HG02588 (cell line): ENCODE data around the gene TTC22.

Experiments used
- ATAC-seq: cut with Tn5 transposase; IDR thresholded peaks from one replicate; pipeline ENCODE4 v1.9.1; 2021; ENCODE audit warnings: mild to moderate bottlenecking, moderate library complexity; ENCODE audit not compliant: unreplicated experiment

Gene TTC22

GRCh38 chr1:54800899-54801759 is at the start of gene TTC22:
Gene TTC22 (minus strand): TSS chr1:54801323. CDS start chr1:54801163, 160 bp downstream.
- ATAC-seq: peak; percentile 77

GRCh38 chr1:54850737-54851136 is 49.6 kb upstream of the TTC22 start:
- no peak for ATAC-seq

- ATAC-seq: no peak
Measured at GRCh38 chr1:54850069-54850730, 49.1 kb upstream of the TTC22 start.

GRCh38 chr1:54849219-54850068 is 48.3 kb upstream of the TTC22 start:
- ATAC-seq: no peak

GRCh38 chr1:54848134-54848948 is 47.2 kb upstream of the TTC22 start:
- ATAC-seq: no peak

GRCh38 chr1:54846716-54847284 is 45.7 kb upstream of the TTC22 start:
- ATAC-seq: no peak

- no peak for ATAC-seq
Measured at GRCh38 chr1:54846301-54846700, 45.2 kb upstream of the TTC22 start.

GRCh38 chr1:54845772-54846171 is 44.6 kb upstream of the TTC22 start:
- ATAC-seq: no peak

- ATAC-seq: no peak
Measured at GRCh38 chr1:54844564-54844963, 43.4 kb upstream of the TTC22 start.

- no peak for ATAC-seq
Measured at GRCh38 chr1:54843449-54843848, 42.3 kb upstream of the TTC22 start.

GRCh38 chr1:54842963-54843362 is 41.8 kb upstream of the TTC22 start:
- ATAC-seq: no peak

GRCh38 chr1:54842206-54842915 is 41.2 kb upstream of the TTC22 start:
- ATAC-seq: no peak

- ATAC-seq: no peak
Measured at GRCh38 chr1:54839824-54840223, 38.7 kb upstream of the TTC22 start.

- no peak for ATAC-seq
Measured at GRCh38 chr1:54838565-54839180, 37.5 kb upstream of the TTC22 start.

- ATAC-seq: no peak
Measured at GRCh38 chr1:54837002-54837853, 36.1 kb upstream of the TTC22 start.

- ATAC-seq: no peak
Measured at GRCh38 chr1:54836594-54836993, 35.5 kb upstream of the TTC22 start.

- ATAC-seq: no peak
Measured at GRCh38 chr1:54835970-54836369, 34.8 kb upstream of the TTC22 start.
